Measurements from ENCODE around the gene RASGRP4.

Gene RASGRP4

GRCh38 chr19:38391911-38392464 is 34.0 kb downstream of the RASGRP4 start:
- DNase-seq (ENCODE audit: low spot score) (no peak), FAIRE-seq (no peak)

GRCh38 chr19:38389957-38390924 is 35.8 kb downstream of the RASGRP4 start:
- FAIRE-seq, result no peak

GRCh38 chr19:38389101-38389925 is 36.7 kb downstream of the RASGRP4 start:
- no peak for FAIRE-seq
- DNase-seq (ENCODE audit: low spot score), result peak; percentile 40

More at GRCh38 chr19:38389957-38390924, 35.8 kb downstream of the RASGRP4 start:
- DNase-seq (ENCODE audit: low spot score), result no peak

- FAIRE-seq (no peak), DNase-seq (ENCODE audit: low spot score) (no peak)
Measured at GRCh38 chr19:38388349-38389100, 37.5 kb downstream of the RASGRP4 start, which contains the start of gene SPRED3. Gene SPRED3, plus strand, starts transcription at chr19:38388697. Its CDS starts 1,606 bp downstream, at chr19:38390303.

- no peak for FAIRE-seq
- peak; percentile 53 for DNase-seq (ENCODE audit: low spot score)
Measured at GRCh38 chr19:38387550-38388348, 38.3 kb downstream of the RASGRP4 start, which contains the start of gene GGN. Gene GGN, minus strand, starts transcription at chr19:38388034. Its CDS starts 773 bp downstream, at chr19:38387261.

GRCh38 chr19:38386971-38387549 is 39.0 kb downstream of the RASGRP4 start:
- DNase-seq (ENCODE audit: low spot score) (no peak), FAIRE-seq (no peak)

GRCh38 chr19:38386300-38386970 is 39.6 kb downstream of the RASGRP4 start:
- DNase-seq (ENCODE audit: low spot score) (no peak), FAIRE-seq (no peak)

GRCh38 chr19:38385804-38386257 is 40.2 kb downstream of the RASGRP4 start:
- DNase-seq (ENCODE audit: low spot score), result no peak
- no peak for FAIRE-seq

GRCh38 chr19:38385057-38385803 is 40.8 kb downstream of the RASGRP4 start:
- no peak for DNase-seq (ENCODE audit: low spot score)
- FAIRE-seq, result no peak

GRCh38 chr19:38384209-38385027 is 41.6 kb downstream of the RASGRP4 start:
- DNase-seq (ENCODE audit: low spot score), result no peak
- no peak for FAIRE-seq

- FAIRE-seq (no peak), DNase-seq (ENCODE audit: low spot score) (no peak)
Measured at GRCh38 chr19:38383743-38384142, 42.3 kb downstream of the RASGRP4 start.

- FAIRE-seq, result no peak
- DNase-seq (ENCODE audit: low spot score), result no peak
Measured at GRCh38 chr19:38383184-38383583, 42.8 kb downstream of the RASGRP4 start.

- FAIRE-seq (no peak), DNase-seq (ENCODE audit: low spot score) (no peak)
Measured at GRCh38 chr19:38381138-38381537, 44.9 kb downstream of the RASGRP4 start.

GRCh38 chr19:38378866-38379265 is 47.2 kb downstream of the RASGRP4 start:
- DNase-seq (ENCODE audit: low spot score), result no peak
- FAIRE-seq, result no peak

- DNase-seq (ENCODE audit: low spot score) (no peak), FAIRE-seq (no peak)
Measured at GRCh38 chr19:38377052-38377451, 49.0 kb downstream of the RASGRP4 start.

- DNase-seq (ENCODE audit: low spot score) (no peak), FAIRE-seq (no peak)
Measured at GRCh38 chr19:38376576-38376975, 49.4 kb downstream of the RASGRP4 start.

GRCh38 chr19:38375748-38376147 is 50.3 kb downstream of the RASGRP4 start:
- DNase-seq (ENCODE audit: low spot score), result no peak
- FAIRE-seq, result no peak

Data from RCC 7860 (cell line).